Measurements from ENCODE around the gene HSD17B1. TPM values are rescaled to one million over a fixed set of nuclear protein-coding genes. Genes with fewer than 3 reads are reported as not detected.
"Not testable (repeated sequence)": the region's sequence is repeated elsewhere in the genome, so short reads cannot be mapped to it uniquely, and the experiment has no call there.

HSD17B1 gene
- total RNA-seq, 1 donor from 2014 or later, result 1.6 TPM

DNA sequence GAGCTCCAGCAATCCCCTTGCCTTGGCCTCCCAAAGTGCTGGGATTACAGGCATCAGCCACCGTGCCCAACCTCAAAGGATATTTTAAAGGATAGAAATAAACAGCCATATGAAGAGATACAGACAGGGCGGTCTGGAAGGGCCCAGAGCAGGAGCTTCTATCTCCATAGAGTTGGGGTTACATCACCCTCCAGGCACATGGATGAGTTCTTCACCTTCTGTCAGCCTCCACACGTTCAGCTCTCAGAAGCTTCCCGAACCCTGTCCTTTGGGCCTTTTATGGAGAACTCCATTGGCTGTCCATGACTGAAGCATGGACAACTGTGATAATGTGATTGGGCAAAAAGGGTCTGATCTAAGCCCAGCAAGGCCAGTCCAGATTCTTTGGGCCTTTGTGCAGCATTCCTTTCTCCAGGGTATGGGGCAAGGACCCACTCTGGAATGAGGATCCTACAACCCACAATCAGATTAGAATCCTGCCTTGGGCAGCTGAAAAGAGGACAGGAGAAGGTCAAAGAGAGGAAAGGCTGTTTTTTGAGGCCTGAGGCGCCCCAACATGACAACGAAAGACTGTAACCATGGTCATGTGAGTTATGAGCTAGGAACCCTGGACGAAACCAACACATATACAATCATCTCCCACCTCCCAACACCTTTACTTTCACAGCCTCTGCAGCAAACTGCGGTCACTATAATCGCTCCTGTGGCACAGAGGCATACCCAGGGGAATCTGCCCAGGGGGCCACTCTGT lies 6.8 kb upstream of the HSD17B1 start:
- DNase-seq (ENCODE audit: low spot score in 2 of 2); FAIRE-seq: not testable (repeated sequence)

DNA sequence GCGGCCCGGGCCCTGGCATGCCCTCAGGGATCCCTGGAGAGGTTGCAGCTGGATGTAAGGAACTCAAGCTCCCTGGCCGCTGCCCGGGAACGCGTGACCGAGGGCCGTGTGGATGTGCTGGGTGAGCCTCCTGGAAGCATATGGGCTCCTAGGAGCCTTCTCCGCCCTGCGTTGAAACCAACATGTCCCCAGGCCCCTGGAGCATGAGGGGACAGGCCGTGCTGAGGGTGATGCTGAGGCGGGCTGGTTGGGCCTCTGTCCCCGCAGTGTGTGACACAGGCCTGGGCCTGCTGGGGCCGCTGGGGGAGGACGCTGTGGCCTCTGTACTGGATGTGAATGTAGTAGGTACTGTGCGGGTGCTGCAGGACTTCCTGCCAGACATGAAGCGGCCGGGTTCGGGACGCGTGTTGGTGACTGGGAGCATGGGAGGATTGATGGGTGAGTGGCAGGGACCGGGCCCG lies 5.7 kb upstream of the HSD17B1 start:
- DNase-seq (ENCODE audit: low spot score in 2 of 2) (no peak), FAIRE-seq (no peak)

DNA sequence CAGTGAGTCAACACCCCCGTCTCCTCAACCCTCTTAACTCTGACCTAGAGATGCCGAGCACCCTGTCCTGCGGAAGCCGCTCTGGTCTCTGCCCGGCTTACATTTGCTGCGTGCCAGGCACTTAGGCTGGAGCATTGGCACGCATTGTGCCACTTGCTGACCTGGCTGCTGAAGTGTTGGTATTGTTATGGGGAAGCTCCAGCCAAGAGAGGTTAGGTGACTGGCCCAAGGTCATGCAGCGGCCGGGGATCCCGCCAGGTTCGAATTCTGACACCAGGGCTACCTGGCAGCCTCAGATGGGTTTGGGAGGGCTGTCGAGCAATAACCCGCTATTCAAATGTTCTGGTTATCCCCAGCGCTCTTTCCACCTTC lies 5.0 kb upstream of the HSD17B1 start:
- DNase-seq (ENCODE audit: low spot score in 2 of 2), result no peak
- FAIRE-seq, result no peak

DNA sequence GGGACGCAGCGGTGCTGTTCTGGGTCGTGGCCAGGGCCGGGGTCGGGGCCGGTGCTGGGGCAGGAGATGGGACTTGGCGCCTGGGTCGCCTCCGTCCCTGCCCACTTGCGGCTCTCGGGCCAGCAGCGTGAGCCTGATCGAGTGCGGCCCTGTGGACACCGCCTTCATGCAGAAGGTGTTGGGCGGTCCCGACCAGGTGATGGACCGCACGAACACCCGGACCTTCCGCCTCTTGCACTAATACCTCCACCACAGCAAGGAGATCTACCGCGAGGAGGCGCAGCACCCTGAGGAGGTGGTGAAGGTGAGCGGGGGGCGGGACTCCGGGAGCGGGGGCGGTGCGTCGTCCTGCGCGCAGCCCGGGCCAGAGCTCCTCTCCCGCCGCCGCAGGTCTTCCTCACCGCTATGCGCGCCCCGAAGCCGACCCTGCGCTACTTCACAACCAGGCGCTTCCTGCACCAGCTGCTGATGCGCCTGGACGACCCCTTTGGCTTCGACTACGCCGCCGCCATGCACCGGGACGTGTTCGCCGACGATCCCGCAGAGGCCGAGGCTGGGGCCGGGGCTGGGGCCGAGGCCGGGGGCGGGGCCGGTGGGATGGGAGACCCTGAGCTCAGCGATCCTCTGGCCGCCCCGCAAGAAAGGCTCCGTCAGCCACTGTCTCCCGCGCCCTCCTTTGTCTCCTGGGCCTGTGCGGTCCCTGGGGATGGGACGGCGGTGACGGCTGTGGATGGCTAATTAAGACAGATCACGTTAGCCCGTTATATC lies 4.5 kb upstream of the HSD17B1 start:
- no peak for FAIRE-seq
- no peak for DNase-seq (ENCODE audit: low spot score in 2 of 2)

DNA sequence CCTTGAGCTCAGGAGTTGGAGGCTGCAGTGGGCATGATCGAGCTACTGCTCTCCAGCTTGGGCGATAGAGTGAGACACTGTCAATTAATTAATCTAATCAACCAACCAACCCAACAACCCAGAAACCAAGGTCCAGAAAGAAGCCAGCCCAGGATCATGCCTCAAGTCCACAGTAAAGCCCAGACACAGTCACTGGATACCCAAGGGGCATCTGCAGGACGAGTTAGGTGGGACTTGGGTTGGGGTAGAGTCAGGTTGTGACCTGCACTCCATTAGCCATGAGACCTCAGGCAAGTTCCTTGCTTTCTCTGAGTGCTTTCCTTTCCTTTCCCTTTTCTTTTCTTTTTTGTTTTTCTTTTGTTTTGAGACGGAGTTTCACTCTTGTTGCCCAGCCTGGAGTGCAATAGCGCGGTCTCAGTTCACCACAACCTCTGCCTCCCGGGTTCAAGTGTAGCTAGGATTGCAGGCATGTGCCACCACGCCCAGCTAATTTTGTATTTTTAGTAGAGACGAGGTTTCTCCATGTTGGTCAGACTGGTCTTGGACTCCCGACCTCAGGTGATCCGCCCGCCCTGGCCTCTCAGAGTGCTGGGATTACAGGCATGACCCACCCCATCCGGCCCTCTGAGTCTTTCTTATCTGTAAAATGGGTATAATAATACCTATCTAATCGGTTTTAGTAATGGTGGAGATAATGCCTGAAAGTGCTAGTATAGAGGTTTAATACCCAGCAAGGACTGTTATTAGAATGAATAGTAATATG lies 3.5 kb upstream of the HSD17B1 start:
- FAIRE-seq, result no peak
- DNase-seq (ENCODE audit: low spot score in 2 of 2), result no peak

DNA sequence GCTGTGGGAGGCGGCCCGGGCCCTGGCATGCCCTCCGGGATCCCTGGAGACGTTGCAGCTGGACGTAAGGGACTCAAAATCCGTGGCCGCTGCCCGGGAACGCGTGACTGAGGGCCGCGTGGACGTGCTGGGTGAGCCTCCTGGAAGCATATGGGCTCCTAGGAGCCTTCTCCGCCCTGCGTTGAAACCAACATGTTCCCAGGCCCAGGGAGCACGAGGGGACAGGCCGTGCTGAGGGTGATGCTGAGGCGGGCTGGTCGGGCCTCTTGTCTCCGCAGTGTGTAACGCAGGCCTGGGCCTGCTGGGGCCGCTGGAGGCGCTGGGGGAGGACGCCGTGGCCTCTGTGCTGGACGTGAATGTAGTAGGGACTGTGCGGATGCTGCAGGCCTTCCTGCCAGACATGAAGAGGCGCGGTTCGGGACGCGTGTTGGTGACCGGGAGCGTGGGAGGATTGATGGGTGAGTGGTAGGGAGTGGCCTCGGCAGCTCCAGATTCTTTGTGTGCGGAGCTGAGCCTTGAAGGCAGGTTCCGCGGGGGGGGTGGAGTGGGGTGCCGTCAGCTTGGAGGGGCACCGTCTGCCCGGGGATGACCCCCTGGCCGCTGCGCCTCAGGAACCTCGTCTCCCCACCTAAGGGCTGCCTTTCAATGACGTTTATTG lies 567 bp downstream of the HSD17B1 start:
- FAIRE-seq, result no peak
- DNase-seq (ENCODE audit: low spot score in 2 of 2), result no peak

DNA sequence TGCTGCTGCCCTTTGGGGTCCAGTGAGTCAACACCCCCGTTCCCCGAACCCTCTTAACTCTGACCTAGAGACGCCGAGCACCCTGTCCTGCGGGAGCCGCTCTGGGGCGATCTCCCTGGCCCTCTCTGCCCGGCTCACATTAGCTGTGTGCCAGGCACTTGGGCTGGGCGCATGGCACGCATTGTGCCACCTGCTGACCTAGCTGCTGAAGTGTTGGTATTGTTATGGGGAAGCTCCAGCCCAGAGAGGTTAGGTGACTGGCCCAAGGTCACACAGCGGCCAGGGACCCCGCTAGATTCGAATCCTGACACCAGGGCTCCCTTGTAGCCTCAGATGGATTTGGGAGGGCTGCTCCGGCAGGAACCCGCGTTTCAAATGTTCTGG lies 1.1 kb downstream of the HSD17B1 start:
- FAIRE-seq (no peak), DNase-seq (ENCODE audit: low spot score in 2 of 2) (no peak)

DNA sequence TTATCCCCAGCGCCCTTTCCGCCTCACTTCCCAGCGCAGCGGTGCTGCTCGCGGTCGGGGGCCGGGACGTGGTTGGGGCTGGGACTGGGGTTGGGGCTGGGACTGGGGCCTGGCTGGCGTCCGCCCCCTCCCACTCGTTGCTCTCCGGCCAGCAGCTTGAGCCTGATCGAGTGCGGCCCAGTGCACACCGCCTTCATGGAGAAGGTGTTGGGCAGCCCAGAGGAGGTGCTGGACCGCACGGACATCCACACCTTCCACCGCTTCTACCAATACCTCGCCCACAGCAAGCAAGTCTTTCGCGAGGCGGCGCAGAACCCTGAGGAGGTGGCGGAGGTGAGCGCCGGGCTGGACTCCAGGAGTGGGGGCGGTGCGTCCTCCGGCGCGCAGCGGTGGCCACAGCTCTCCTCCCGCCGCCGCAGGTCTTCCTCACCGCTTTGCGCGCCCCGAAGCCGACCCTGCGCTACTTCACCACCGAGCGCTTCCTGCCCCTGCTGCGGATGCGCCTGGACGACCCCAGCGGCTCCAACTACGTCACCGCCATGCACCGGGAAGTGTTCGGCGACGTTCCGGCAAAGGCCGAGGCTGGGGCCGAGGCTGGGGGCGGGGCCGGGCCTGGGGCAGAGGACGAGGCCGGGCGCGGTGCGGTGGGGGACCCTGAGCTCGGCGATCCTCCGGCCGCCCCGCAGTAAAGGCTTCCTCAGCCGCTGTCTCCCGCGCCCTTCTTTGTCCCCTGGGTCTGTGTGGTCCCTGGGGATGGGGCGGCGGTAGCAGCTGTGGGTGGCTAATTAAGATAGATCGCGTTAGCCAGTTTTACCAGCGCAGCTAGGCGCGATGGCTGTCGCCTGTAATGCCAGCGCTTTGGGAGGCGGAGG lies 1.8 kb downstream of the HSD17B1 start:
- DNase-seq (ENCODE audit: low spot score in 2 of 2) (peak; percentile 89 to 92), FAIRE-seq (no peak)

DNA sequence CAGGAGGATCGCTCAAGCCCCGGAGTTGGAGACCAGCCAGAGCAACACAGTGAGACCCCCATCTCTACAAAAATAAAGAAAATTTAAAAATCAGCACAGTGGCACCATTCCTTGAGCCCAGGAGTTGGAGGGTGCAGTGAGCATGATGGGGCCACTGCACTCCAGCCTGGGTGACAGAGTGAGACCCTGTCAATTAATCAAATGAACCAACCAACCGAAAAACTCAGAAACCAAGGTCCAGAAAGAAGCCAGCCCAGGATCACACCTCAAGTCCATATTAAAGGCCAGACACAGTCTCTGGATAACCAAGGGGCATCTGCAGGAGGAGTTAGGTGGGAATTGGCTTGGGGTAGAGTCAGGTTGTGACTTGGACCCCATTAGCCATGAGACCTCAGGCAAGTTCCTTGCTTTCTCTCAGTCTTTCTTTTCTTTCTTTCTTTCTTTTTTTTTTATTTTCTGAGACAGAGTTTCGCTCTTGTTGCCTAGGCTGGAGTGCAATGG lies 2.4 kb downstream of the HSD17B1 start:
- FAIRE-seq, result no peak
- no peak for DNase-seq (ENCODE audit: low spot score in 2 of 2)

DNA sequence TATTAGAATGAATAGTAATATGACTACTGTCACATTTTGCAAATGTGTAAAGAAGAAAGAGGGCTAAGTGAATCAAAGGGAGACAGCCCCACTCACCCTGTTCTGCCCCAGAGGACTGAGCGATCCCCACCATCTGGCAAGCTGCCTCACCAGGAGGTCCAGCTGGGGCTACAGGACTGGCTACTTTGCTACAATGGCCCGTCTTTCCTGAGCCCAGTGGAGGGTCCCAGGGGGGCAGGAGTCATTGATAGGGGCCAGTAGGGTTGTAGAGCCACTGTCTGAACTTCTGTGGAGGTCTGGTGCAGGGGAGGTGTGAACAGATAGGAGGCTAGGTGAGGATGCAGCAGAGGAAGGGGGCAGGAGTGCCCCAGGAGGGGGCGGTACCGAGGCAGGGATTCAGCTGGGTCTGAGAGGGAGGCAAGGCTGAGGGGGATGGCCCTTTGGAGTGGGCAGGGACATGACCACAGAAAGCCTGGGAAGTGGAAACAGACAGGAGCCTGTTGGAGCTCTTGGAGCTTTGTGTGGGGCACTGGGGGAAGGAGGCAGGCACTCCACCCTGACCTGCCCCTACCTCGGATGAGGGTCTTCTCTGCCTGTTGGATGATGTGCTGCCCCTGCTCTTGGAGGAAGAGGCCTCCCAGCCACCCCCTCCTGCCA lies 3.4 kb downstream of the HSD17B1 start:
- not testable (repeated sequence) for FAIRE-seq; DNase-seq (ENCODE audit: low spot score in 2 of 2)

DNA sequence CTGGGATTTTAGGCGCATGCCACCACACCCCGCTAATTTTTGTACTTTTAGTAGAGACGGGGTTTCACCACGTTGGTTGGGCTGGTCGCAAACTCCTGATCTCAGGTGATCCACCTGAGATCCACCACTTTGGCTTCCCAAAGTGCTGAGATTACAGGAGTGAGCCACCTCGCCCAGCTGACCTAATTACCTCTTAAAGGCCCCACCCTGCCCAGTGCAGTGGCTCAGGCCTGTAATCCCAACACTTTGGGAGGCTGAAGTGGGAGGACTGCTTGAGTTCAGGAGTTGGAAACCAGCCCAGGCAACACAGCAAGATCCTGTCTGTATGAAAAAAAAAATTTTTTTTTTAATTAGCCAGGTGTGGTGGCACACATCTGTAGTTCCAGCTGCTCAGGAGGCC lies 6.4 kb downstream of the HSD17B1 start:
- FAIRE-seq, result no peak
- no peak for DNase-seq (ENCODE audit: low spot score in 2 of 2)

DNA sequence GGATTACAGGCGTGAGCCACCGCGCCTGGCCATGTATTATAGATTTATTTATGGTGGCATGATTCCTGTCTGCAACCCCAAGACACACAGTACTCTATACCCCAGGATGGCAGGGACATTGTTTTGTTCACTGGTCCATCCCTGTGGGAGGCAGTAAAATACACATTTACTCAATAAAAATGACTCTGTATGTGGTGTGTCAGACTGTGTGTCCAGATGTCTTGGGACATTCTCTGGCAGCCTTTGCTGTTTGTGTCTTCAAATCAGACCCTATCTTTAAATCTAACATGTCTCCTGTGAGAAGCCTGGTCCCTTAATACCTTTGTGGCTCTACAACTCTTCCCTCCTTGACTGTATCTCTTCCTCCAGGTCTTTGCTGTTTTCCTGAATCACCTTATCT lies 7.5 kb downstream of the HSD17B1 start:
- FAIRE-seq, result no peak
- no peak for DNase-seq (ENCODE audit: low spot score in 2 of 2)

DNA sequence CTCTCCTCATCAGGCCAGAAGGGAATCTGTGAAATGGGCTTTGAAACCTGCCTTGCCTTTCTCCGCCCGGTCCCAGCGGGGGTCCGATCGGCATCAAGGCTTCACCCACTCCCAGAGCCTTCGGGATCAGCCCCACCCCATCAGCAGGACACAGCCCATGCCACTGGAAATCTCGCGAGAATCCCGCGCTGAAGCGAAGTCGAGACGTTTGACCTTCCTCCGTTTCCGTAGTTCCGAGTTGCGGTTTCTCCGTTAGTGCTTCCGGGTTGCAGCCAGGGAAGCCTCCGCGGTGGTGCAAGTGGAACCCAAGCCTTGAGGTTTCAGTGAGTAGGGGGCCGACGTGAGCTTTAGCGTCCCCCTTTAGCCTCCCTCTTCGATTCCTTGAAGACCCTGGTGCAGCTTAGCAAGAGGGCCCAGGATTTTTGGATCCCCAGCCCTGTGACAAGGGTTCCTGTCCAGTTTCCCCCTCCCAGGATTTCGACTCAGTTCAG lies 9.2 kb downstream of the HSD17B1 start, which contains the start of gene COASY:
COASY (plus strand) TSS at position 252 of the 491 bp plus-strand sequence. CDS start 475 bp downstream, outside the sequence.
- DNase-seq (ENCODE audit: low spot score in 2 of 2) (peak; percentile 94 to 99), FAIRE-seq (no peak)

DNA sequence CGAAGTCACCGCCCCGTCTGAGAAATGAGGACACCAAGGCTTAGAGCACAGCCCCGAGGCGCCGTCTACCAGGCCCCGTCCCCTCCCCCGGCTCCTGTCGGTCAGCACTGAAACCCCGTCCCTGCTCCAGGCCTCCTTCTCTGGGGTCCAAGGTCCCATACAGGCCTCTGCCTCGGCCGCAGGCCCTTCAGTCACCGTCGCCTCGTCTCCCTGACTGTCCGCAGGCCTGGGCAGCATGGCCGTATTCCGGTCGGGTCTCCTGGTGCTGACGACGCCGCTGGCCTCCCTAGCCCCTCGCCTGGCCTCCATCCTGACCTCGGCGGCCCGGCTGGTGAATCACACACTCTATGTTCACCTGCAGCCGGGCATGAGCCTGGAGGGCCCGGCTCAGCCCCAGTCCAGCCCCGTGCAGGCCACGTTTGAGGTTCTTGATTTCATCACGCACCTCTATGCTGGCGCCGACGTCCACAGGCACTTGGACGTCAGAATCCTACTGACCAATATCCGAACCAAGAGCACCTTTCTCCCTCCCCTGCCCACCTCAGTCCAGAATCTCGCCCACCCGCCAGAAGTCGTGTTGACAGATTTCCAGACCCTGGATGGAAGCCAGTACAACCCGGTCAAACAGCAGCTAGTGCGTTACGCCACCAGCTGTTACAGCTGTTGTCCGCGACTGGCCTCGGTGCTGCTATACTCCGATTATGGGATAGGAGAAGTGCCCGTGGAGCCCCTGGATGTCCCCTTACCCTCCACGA lies 9.8 kb downstream of the HSD17B1 start:
- no peak for FAIRE-seq
- peak in 1 of 2 donors; percentile 52 for DNase-seq (ENCODE audit: low spot score in 2 of 2)

DNA sequence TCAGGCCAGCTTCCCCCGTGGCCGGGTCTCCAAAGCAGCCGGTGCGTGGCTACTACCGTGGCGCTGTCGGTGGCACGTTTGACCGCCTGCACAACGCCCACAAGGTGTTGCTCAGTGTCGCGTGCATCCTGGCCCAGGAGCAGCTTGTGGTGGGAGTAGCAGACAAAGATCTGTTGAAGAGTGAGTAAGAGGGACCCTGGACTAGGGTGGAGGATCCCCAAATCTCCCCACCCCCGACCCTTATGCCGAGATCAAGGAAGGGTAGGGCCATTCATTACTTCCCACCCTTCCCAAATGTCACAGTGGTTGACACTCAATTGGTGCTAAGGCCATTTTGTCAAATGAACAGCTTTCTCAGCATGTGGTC lies 10.4 kb downstream of the HSD17B1 start:
- FAIRE-seq (no peak), DNase-seq (ENCODE audit: low spot score in 2 of 2) (no peak)

DNA sequence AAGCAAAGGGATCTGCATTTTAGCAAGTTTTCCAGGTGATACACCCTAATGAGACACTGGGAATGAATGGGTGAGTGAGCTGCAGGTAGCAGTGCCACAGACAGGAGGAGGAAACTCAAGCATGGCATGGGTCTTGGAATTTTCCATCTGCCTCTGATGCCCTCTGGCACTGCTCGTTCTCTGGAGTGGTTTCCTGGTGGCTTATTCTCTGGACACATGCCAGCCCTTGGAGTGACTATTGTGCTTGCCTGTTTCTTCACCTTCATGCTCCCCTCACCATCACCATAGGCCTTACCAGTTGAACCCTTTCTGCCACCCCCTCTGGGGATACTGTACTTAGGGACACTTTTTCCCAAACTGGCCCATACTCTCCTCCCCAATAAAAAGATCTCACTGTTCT lies 10.8 kb downstream of the HSD17B1 start:
- FAIRE-seq (no peak), DNase-seq (ENCODE audit: low spot score in 2 of 2) (no peak)

DNA sequence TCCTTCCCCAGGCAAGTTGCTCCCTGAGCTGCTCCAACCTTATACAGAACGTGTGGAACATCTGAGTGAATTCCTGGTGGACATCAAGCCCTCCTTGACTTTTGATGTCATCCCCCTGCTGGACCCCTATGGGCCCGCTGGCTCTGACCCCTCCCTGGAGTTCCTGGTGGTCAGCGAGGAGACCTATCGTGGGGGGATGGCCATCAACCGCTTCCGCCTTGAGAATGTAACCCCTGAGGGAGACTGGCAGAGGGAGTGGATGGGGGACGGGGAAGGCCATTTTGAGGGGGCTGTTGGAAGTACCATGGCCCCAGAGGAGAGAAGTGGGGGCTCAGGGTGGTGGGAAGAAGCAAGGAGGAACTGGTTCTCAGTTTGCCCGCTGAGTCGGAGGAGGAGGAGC lies 11.2 kb downstream of the HSD17B1 start:
- FAIRE-seq, result no peak
- no peak for DNase-seq (ENCODE audit: low spot score in 2 of 2)

Measured in frontal cortex (tissue), 4 donors.